HepG2 (cell line): Measurements from ENCODE around the gene LDAH. TPM values are rescaled to one million over a fixed set of nuclear protein-coding genes. Genes with fewer than 3 reads are reported as not detected.

Experiments used
- KIAA2018 ChIP-seq: sonication (generic); formaldehyde crosslinking; IDR thresholded peaks from 2 replicates; pipeline ENCODE4 v1.5.0; 2020; ENCODE audit warnings: mild to moderate bottlenecking, missing genetic modification reagents, borderline replicate concordance
- MXD4 ChIP-seq: IDR thresholded peaks from 2 replicates; pipeline ENCODE4 v1.6.1; 2016; ENCODE audit warnings: mild to moderate bottlenecking, missing biosample characterization, missing genetic modification reagents
- NR3C1 ChIP-seq: sonication (generic); formaldehyde crosslinking; IDR thresholded peaks from 2 replicates; pipeline ENCODE4 v1.4.0; 2020; ENCODE audit warnings: missing genetic modification reagents
- PAF1 ChIP-seq: IDR thresholded peaks from 2 replicates; pipeline ENCODE4 v1.6.1; 2016; ENCODE audit warnings: missing genetic modification reagents, missing compliant biosample characterization
- PLSCR1 ChIP-seq: sonication (generic); formaldehyde crosslinking; IDR thresholded peaks from 2 replicates; pipeline ENCODE4 v1.5.0; 2020; ENCODE audit warnings: missing genetic modification reagents, mild to moderate bottlenecking, borderline replicate concordance
- PTBP1 ChIP-seq: fragments of 200-400 bp; formaldehyde crosslinking; IDR thresholded peaks from 2 replicates; pipeline ENCODE4 v1.6.1; 2018; ENCODE audit warnings: low read length, low read depth; ENCODE audit not compliant: poor library complexity, severe bottlenecking
- RFX3 ChIP-seq: IDR thresholded peaks from 2 replicates; pipeline ENCODE4 v1.6.1; 2016; ENCODE audit warnings: missing biosample characterization, missing genetic modification reagents
- SAP130 ChIP-seq: IDR thresholded peaks from 2 replicates; pipeline ENCODE4 v1.6.1; 2016; ENCODE audit warnings: low read depth
- SIX1 ChIP-seq: sonication (generic); formaldehyde crosslinking; IDR thresholded peaks from 2 replicates; pipeline ENCODE4 v1.4.0; 2020; ENCODE audit warnings: missing genetic modification reagents, borderline replicate concordance
- ZFP62 ChIP-seq: sonication (generic); formaldehyde crosslinking; IDR thresholded peaks from 2 replicates; pipeline ENCODE4 v1.4.0; 2020; ENCODE audit warnings: missing genetic modification reagents
- ZNF317 ChIP-seq: sonication (generic); formaldehyde crosslinking; IDR thresholded peaks from 2 replicates; pipeline ENCODE4 v1.5.0; 2020; ENCODE audit warnings: mild to moderate bottlenecking, missing genetic modification reagents
- ZNF329 ChIP-seq: sonication (generic); formaldehyde crosslinking; IDR thresholded peaks from 2 replicates; pipeline ENCODE4 v1.9.0; 2021; ENCODE audit warnings: low read depth, mild to moderate bottlenecking, missing genetic modification reagents
- ZNF558 ChIP-seq: sonication (generic); formaldehyde crosslinking; IDR thresholded peaks from 2 replicates; pipeline ENCODE4 v1.9.0; 2022; ENCODE audit warnings: mild to moderate bottlenecking, missing genetic modification reagents, borderline replicate concordance
- ZNF792 ChIP-seq: IDR thresholded peaks from 2 replicates; pipeline ENCODE4 v1.6.1; 2016
- polyA plus RNA-seq, 8 experiments: library from polyadenylated mRNA; depleted of rRNA in 3 of 8; stranded (reverse) in 7 of 8; unstranded in 1 of 8; fragments of >200 nt; fragmentation: Illumina TruSeq in 4 of 8; extraction: Trizol in 4 of 8; gene quantifications; 2 replicates each; pipeline versions ENCODE4 v1.2.1 to v1.2.3, GENCODE V29; 2011 to 2016; ENCODE audit warnings: low read depth in 4 of 8, missing spikeins in 1 of 8, mixed read lengths in 1 of 8; ENCODE audit not compliant: insufficient read depth in 1 of 8
- total RNA-seq, 5 experiments: library from RNA; depleted of rRNA; stranded (reverse); fragments of >200 nt; fragmentation: Illumina TruSeq; extraction: Trizol; gene quantifications; 2 replicates each; pipeline ENCODE4 v1.2.3, GENCODE V29; 2016; ENCODE audit warnings: low read depth in 1 of 5
- TF ChIP-seq, protein P1 (sequence below): IDR thresholded peaks from 2 replicates; pipeline ENCODE4 v1.6.1; 2016; ENCODE audit warnings: control low read depth
- TF ChIP-seq, protein P2 (sequence below): sonication (generic); formaldehyde crosslinking; conservative IDR thresholded peaks from 2 replicates; pipeline ENCODE4 v1.4.0; 2020; ENCODE audit warnings: missing genetic modification reagents

The LDAH gene
- total and polyA plus RNA-seq, 2 of the 13 experiments (the other 11 are each of a cell fraction or from before 2014, with no cell fraction given) = 28.8 to 46.2 TPM

GRCh38 chr2:20666304-20667150 lies 156.4 kb downstream of the LDAH start, which contains the start of gene GDF7 (continued):
- TF ChIP-seq KIAA2018 (CRISPR knock-in tag) (no peak), ZNF792 (CRISPR knock-in tag) (no peak), ZNF329 (CRISPR knock-in tag) (no peak; the same call in 1 of the 2 replicates), PLSCR1 (no peak), ZNF558 (peak; percentile 10; the same call in 1 of the 2 replicates), SIX1 (no peak), ZNF317 (no peak), SAP130 (CRISPR knock-in tag) (peak; percentile 40; the same call in 1 of the 2 replicates), PTBP1 (no peak), NR3C1 (CRISPR knock-in tag) (no peak), PAF1 (CRISPR knock-in tag) (no peak), ZFP62 (CRISPR knock-in tag) (no peak), RFX3 (CRISPR knock-in tag) (no peak), MXD4 (CRISPR knock-in tag) (no peak)
- TF ChIP-seq, protein P1, sequence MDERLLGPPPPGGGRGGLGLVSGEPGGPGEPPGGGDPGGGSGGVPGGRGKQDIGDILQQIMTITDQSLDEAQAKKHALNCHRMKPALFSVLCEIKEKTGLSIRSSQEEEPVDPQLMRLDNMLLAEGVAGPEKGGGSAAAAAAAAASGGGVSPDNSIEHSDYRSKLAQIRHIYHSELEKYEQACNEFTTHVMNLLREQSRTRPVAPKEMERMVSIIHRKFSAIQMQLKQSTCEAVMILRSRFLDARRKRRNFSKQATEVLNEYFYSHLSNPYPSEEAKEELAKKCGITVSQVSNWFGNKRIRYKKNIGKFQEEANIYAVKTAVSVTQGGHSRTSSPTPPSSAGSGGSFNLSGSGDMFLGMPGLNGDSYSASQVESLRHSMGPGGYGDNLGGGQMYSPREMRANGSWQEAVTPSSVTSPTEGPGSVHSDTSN = no peak
- TF ChIP-seq, protein P2, sequence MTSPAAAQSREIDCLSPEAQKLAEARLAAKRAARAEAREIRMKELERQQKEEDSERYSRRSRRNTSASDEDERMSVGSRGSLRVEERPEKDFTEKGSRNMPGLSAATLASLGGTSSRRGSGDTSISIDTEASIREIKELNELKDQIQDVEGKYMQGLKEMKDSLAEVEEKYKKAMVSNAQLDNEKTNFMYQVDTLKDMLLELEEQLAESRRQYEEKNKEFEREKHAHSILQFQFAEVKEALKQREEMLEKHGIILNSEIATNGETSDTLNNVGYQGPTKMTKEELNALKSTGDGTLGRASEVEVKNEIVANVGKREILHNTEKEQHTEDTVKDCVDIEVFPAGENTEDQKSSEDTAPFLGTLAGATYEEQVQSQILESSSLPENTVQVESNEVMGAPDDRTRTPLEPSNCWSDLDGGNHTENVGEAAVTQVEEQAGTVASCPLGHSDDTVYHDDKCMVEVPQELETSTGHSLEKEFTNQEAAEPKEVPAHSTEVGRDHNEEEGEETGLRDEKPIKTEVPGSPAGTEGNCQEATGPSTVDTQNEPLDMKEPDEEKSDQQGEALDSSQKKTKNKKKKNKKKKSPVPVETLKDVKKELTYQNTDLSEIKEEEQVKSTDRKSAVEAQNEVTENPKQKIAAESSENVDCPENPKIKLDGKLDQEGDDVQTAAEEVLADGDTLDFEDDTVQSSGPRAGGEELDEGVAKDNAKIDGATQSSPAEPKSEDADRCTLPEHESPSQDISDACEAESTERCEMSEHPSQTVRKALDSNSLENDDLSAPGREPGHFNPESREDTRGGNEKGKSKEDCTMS (CRISPR knock-in tag) = no peak
